ENCODE measurements around the gene CCR5AS.

The CCR5AS gene

DNA sequence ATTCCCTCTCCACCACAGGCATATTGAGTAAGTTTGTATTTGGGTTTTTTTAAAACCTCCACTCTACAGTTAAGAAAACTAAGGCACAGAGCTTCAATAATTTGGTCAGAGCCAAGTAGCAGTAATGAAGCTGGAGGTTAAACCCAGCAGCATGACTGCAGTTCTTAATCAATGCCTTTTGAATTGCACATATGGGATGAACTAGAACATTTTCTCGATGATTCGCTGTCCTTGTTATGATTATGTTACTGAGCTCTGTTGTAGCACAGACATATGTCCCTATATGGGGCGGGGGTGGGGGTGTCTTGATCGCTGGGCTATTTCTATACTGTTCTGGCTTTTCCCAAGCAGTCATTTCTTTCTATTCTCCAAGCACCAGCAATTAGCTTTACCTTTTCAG, 37.7 kb downstream of the CCR5AS start:
- H2AFZ ChIP-seq = no peak overlapping the region
- Mint-ChIP-seq H3K4me3 (no peak overlapping the region), H3K4me1 (no peaks in the 10 kb centered on the region), H3K9me3 (no peaks in the 10 kb centered on the region), H3K27ac (no peak overlapping the region), H3K27me3 (ENCODE audit: insufficient read depth, low read depth, poor library complexity) (peaks cover 2% of the 10 kb centered on the region), H3K36me3 (ENCODE audit: low read depth) (no peaks in the 10 kb centered on the region)
- H3K36me3 ChIP-seq (ENCODE audit: insufficient read depth) = no peaks in the 10 kb centered on the region
- no peak overlapping the region for H3K27ac ChIP-seq (ENCODE audit: low read depth)
- no peak overlapping the region for H3K4me3 ChIP-seq
- 0 out of 2 replicates have a peak, but pooled peaks cover 3% of the 10 kb centered on the region for H3K9me2 ChIP-seq (ENCODE audit: insufficient read depth)
- no peaks in the 10 kb centered on the region; the same call in 1 of the 2 replicates for H4K20me1 ChIP-seq (replicated peaks; ENCODE audit: insufficient read depth)
- H3K4me1 ChIP-seq (ENCODE audit: insufficient read depth) = no peaks in the 10 kb centered on the region
- TF ChIP-seq, protein P1, sequence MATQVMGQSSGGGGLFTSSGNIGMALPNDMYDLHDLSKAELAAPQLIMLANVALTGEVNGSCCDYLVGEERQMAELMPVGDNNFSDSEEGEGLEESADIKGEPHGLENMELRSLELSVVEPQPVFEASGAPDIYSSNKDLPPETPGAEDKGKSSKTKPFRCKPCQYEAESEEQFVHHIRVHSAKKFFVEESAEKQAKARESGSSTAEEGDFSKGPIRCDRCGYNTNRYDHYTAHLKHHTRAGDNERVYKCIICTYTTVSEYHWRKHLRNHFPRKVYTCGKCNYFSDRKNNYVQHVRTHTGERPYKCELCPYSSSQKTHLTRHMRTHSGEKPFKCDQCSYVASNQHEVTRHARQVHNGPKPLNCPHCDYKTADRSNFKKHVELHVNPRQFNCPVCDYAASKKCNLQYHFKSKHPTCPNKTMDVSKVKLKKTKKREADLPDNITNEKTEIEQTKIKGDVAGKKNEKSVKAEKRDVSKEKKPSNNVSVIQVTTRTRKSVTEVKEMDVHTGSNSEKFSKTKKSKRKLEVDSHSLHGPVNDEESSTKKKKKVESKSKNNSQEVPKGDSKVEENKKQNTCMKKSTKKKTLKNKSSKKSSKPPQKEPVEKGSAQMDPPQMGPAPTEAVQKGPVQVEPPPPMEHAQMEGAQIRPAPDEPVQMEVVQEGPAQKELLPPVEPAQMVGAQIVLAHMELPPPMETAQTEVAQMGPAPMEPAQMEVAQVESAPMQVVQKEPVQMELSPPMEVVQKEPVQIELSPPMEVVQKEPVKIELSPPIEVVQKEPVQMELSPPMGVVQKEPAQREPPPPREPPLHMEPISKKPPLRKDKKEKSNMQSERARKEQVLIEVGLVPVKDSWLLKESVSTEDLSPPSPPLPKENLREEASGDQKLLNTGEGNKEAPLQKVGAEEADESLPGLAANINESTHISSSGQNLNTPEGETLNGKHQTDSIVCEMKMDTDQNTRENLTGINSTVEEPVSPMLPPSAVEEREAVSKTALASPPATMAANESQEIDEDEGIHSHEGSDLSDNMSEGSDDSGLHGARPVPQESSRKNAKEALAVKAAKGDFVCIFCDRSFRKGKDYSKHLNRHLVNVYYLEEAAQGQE (IDR thresholded peaks at IDR 0.05; ENCODE audit: unreplicated experiment) = no peak
- TF ChIP-seq STAT1 (IDR thresholded peaks at IDR 0.05; ENCODE audit: unreplicated experiment) (no peak), EZH2 (IDR thresholded peaks at IDR 0.05; ENCODE audit: low read depth, unreplicated experiment) (no peak), POLR2AphosphoS5 (IDR thresholded peaks at IDR 0.05; ENCODE audit: low read depth) (no peak), NANOG (IDR thresholded peaks at IDR 0.05; ENCODE audit: borderline replicate concordance) (no peak)
- H3F3A ChIP-seq (replicated peaks; ENCODE audit: low read depth) = no peaks in the 10 kb centered on the region
- H3K79me2 ChIP-seq (replicated peaks; ENCODE audit: insufficient read depth) = no peaks in the 10 kb centered on the region
- no peak for ATAC-seq
- H3K27me3 ChIP-seq (ENCODE audit: insufficient read depth) = no peaks in the 10 kb centered on the region
- no peak overlapping the region for H3K4me2 ChIP-seq
- no peak for DNase-seq (ENCODE audit: low spot score)

DNA sequence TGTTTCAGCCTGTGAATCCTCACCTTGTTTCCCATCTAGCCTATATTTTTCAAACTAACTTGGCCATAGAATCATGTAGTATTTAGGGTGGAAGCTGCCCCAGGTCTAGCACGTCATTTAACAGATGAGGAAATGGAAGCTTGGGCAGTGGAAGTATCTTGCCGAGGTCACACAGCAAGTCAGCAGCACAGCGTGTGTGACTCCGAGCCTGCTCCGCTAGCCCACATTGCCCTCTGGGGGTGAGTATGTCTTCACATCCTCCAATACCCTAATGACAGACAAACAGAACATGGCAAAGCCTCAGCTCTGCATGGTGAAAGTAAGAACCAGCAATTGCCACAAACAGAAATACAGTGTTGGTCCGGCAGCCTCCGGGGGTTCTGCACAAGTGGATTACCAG, 38.3 kb downstream of the CCR5AS start:
- Mint-ChIP-seq H3K4me1 (no peaks in the 10 kb centered on the region), H3K27me3 (ENCODE audit: insufficient read depth, low read depth, poor library complexity) (peaks cover 2% of the 10 kb centered on the region), H3K27ac (no peak overlapping the region), H3K36me3 (ENCODE audit: low read depth) (no peaks in the 10 kb centered on the region), H3K9me3 (no peaks in the 10 kb centered on the region), H3K4me3 (no peak overlapping the region)
- no peak overlapping the region for H3K4me3 ChIP-seq
- H3K27ac ChIP-seq (ENCODE audit: low read depth) = no peak overlapping the region
- no peaks in the 10 kb centered on the region for H3F3A ChIP-seq (replicated peaks; ENCODE audit: low read depth)
- H3K9me2 ChIP-seq (ENCODE audit: insufficient read depth) = peaks cover 3% of the 10 kb centered on the region; the same call in 1 of the 2 replicates
- no peaks in the 10 kb centered on the region for H3K27me3 ChIP-seq (ENCODE audit: insufficient read depth)
- no peak for TF ChIP-seq JUNB (IDR thresholded peaks at IDR 0.05; ENCODE audit: unreplicated experiment)
- TF ChIP-seq, protein P2, sequence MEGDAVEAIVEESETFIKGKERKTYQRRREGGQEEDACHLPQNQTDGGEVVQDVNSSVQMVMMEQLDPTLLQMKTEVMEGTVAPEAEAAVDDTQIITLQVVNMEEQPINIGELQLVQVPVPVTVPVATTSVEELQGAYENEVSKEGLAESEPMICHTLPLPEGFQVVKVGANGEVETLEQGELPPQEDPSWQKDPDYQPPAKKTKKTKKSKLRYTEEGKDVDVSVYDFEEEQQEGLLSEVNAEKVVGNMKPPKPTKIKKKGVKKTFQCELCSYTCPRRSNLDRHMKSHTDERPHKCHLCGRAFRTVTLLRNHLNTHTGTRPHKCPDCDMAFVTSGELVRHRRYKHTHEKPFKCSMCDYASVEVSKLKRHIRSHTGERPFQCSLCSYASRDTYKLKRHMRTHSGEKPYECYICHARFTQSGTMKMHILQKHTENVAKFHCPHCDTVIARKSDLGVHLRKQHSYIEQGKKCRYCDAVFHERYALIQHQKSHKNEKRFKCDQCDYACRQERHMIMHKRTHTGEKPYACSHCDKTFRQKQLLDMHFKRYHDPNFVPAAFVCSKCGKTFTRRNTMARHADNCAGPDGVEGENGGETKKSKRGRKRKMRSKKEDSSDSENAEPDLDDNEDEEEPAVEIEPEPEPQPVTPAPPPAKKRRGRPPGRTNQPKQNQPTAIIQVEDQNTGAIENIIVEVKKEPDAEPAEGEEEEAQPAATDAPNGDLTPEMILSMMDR (conservative IDR thresholded peaks at IDR 0.05; ENCODE audit: low read depth in 2 of 2) = peak; percentile 50 to 84
- peak; percentile 77 for DNase-seq (ENCODE audit: low spot score)
- no peaks in the 10 kb centered on the region for H4K20me1 ChIP-seq (replicated peaks; ENCODE audit: insufficient read depth)
- H3K4me1 ChIP-seq (ENCODE audit: insufficient read depth) = no peaks in the 10 kb centered on the region
- H3K36me3 ChIP-seq (ENCODE audit: insufficient read depth) = no peaks in the 10 kb centered on the region
- no peak overlapping the region for H3K4me2 ChIP-seq
- peak; percentile 99 for ATAC-seq
- H3K79me2 ChIP-seq (replicated peaks; ENCODE audit: insufficient read depth) = no peaks in the 10 kb centered on the region
- H2AFZ ChIP-seq = peak overlapping the region; percentile 33

All from GM23338 (cell line).